ENCODE data around the gene DIAPH3.
"Not testable (repeated sequence)": the region's sequence is repeated elsewhere in the genome, so short reads cannot be mapped to it uniquely, and the experiment has no call there.

Gene DIAPH3

GRCh38 chr13:60066226-60066625 is 97.5 kb downstream of the DIAPH3 start:
- TF ChIP-seq, protein P1, sequence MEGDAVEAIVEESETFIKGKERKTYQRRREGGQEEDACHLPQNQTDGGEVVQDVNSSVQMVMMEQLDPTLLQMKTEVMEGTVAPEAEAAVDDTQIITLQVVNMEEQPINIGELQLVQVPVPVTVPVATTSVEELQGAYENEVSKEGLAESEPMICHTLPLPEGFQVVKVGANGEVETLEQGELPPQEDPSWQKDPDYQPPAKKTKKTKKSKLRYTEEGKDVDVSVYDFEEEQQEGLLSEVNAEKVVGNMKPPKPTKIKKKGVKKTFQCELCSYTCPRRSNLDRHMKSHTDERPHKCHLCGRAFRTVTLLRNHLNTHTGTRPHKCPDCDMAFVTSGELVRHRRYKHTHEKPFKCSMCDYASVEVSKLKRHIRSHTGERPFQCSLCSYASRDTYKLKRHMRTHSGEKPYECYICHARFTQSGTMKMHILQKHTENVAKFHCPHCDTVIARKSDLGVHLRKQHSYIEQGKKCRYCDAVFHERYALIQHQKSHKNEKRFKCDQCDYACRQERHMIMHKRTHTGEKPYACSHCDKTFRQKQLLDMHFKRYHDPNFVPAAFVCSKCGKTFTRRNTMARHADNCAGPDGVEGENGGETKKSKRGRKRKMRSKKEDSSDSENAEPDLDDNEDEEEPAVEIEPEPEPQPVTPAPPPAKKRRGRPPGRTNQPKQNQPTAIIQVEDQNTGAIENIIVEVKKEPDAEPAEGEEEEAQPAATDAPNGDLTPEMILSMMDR (IDR thresholded peaks at IDR 0.05; ENCODE audit: low read depth, low read length): no peak
- no peak overlapping the region for H3K4me3 ChIP-seq (ENCODE audit: low read depth, low read length)
- in situ Hi-C loops (cut with HindIII; ENCODE audit: low sequenced_read_pairs): no loop called here
- no peak for DNase-seq (ENCODE audit: low read depth, low spot score)

GRCh38 chr13:60062502-60062901 is 101.2 kb downstream of the DIAPH3 start:
- DNase-seq (ENCODE audit: low read depth, low spot score): no peak
- no peak overlapping the region for H3K4me3 ChIP-seq (ENCODE audit: low read depth, low read length)
- TF ChIP-seq, protein P1 (IDR thresholded peaks at IDR 0.05; ENCODE audit: low read depth, low read length): no peak
- in situ Hi-C loops (cut with HindIII; ENCODE audit: low sequenced_read_pairs): no loop called here

DNA sequence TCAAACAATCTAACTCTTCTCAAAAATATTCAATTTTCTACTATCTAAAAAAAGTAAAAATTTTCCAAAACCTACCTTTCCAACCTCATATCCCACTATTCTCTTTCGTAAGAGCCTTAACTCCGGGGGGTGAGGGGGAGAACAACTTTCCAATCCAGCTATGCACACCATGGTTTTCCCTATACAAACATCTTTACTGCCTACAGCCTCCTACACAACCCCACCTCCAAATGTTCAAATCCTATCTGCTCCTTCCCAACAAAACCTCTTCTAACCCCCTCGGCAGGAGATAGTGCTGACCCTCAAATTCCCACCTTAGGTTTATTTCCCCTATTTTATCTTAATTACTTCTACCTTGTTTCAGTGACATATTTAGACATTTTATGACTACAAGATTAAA is 102.0 kb downstream of the DIAPH3 start:
- TF ChIP-seq, protein P1 (IDR thresholded peaks at IDR 0.05; ENCODE audit: low read depth, low read length): no peak
- in situ Hi-C loops (cut with HindIII; ENCODE audit: low sequenced_read_pairs): no loop called here
- DNase-seq (ENCODE audit: low read depth, low spot score): no peak
- H3K4me3 ChIP-seq (ENCODE audit: low read depth, low read length): no peak overlapping the region

GRCh38 chr13:60051754-60052285 is 111.9 kb downstream of the DIAPH3 start:
- DNase-seq (ENCODE audit: low read depth, low spot score): no peak
- TF ChIP-seq, protein P1 (IDR thresholded peaks at IDR 0.05; ENCODE audit: low read depth, low read length): no peak
- in situ Hi-C loops (cut with HindIII; ENCODE audit: low sequenced_read_pairs): no loop called here
- H3K4me3 ChIP-seq (ENCODE audit: low read depth, low read length): no peak overlapping the region

DNA sequence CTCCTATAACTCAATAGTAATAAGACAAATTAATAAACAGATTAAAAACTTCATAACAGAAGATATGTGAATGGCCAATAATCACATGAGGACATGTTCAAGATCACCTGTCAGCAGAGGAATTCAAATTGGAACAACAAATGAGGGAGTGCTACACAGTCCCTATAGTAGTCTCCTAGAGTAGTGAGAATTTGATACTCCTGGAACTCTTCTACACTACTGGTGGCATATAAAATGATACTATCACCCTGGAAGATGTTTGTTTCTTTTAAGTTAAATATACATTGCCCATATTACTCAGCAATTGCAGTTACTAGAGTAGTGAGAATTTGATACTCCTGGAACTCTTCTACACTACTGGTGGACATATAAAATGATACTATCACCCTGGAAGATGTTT is 115.4 kb downstream of the DIAPH3 start:
- in situ Hi-C loops (cut with HindIII; ENCODE audit: low sequenced_read_pairs); DNase-seq (ENCODE audit: low read depth, low spot score); H3K4me3 ChIP-seq (ENCODE audit: low read depth, low read length): not testable (repeated sequence)

DNA sequence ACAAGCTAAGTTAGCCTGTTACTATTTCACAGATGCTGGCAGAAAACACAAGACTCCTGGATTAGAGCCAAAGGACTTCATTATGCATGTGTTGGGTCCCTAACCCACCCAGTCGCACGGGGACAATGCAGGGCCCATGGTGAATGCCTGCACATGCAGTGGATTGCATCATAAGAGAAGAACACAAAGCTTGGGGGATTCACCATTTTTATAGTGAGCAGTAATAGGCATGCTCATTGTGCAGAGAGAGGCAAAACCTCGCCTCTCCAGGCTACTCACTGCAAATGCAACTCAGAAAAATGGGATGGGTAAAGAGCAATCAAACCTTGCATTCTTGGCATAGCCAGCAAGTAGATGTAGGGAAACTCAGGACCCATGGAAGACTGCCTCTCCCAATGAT is 115.8 kb downstream of the DIAPH3 start:
- in situ Hi-C loops (cut with HindIII; ENCODE audit: low sequenced_read_pairs): no loop called here
- peak; percentile 20 for DNase-seq (ENCODE audit: low read depth, low spot score)
- no peak overlapping the region for H3K4me3 ChIP-seq (ENCODE audit: low read depth, low read length)
- TF ChIP-seq, protein P1 (IDR thresholded peaks at IDR 0.05; ENCODE audit: low read depth, low read length): no peak

DNA sequence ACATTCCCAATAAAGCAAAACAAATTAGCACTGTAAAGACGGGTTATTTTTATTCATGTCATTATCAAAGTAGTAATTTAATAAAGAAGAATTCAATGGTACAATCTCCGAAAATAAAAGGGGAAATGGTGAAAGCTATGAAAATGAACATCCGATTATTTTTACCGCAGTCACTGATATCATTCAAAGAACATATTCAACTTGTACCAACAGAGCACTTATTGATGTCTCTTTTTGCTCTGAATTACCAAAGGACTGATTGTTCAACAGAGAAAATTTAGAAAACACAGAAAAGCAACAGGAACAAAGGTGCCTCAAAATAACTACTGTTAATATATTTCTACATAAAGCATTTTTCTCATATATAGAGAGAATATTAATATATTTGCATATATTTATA is 119.4 kb downstream of the DIAPH3 start:
- no peak for DNase-seq (ENCODE audit: low read depth, low spot score)
- in situ Hi-C loops (cut with HindIII; ENCODE audit: low sequenced_read_pairs): no loop called here
- no peak overlapping the region for H3K4me3 ChIP-seq (ENCODE audit: low read depth, low read length)
- TF ChIP-seq, protein P1 (IDR thresholded peaks at IDR 0.05; ENCODE audit: low read depth, low read length): no peak
